Liver (tissue), 9 donors: ENCODE results near the gene MCTP1. TPM values are rescaled to one million over a fixed set of nuclear protein-coding genes. Genes with fewer than 3 reads are reported as not detected.

ENCODE experiments used
- DNase-seq: peaks from one replicate; pipeline ENCODE4 v3.0.0-alpha.2; 2017; ENCODE audit warnings: low spot score
- H3K27ac ChIP-seq, 2 donors: one replicate each; pipeline ENCODE4 v1.7.0; 2013; ENCODE audit warnings: inconsistent platforms in 2 of 2, low read length in 2 of 2, control low read depth in 1 of 2, low read depth in 1 of 2, mild to moderate bottlenecking in 1 of 2
- H3K27me3 ChIP-seq, 4 donors: one replicate each; pipeline versions ENCODE4 v1.6.1 to v1.7.0; 2013; ENCODE audit warnings: low read length in 3 of 4, inconsistent platforms in 1 of 4, mild to moderate bottlenecking in 1 of 4, moderate library complexity in 1 of 4; ENCODE audit not compliant: control insufficient read depth in 4 of 4, insufficient read depth in 4 of 4
- H3K36me3 ChIP-seq, 4 donors: one replicate each; pipeline versions ENCODE4 v1.6.1 to v1.7.0; 2013; ENCODE audit warnings: low read length in 3 of 4, mild to moderate bottlenecking in 3 of 4, low read depth in 1 of 4, moderate library complexity in 1 of 4; ENCODE audit not compliant: control insufficient read depth in 4 of 4, insufficient read depth in 3 of 4
- H3K4me1 ChIP-seq, 4 donors: one replicate each; pipeline versions ENCODE4 v1.6.1 to v1.7.0; 2013; ENCODE audit warnings: low read length in 3 of 4, mild to moderate bottlenecking in 3 of 4, moderate library complexity in 1 of 4; ENCODE audit not compliant: control insufficient read depth in 4 of 4, insufficient read depth in 4 of 4
- H3K4me3 ChIP-seq, 3 donors: one replicate each; pipeline versions ENCODE4 v1.6.1 to v1.7.0; 2013; ENCODE audit warnings: low read length in 3 of 3, control low read depth in 1 of 3, low read depth in 1 of 3, mild to moderate bottlenecking in 1 of 3
- H3K9ac ChIP-seq, 2 donors: one replicate each; pipeline ENCODE4 v1.7.0; 2013; ENCODE audit warnings: low read length in 2 of 2, mild to moderate bottlenecking in 2 of 2, moderate library complexity in 2 of 2, control low read depth in 1 of 2, low read depth in 1 of 2
- H3K9me3 ChIP-seq, 4 donors: one replicate each; pipeline versions ENCODE4 v1.6.1 to v1.7.0; 2013; ENCODE audit warnings: low read length in 3 of 4; ENCODE audit not compliant: control insufficient read depth in 4 of 4
- ATF3 ChIP-seq: IDR thresholded peaks from 2 replicates; pipeline ENCODE4 v1.6.1; 2016; ENCODE audit warnings: antibody characterized with exemption
- CTCF ChIP-seq: fragments of 150-350 bp; IDR thresholded peaks from 2 replicates; pipeline ENCODE4 v1.5.1; 2017; ENCODE audit warnings: improper control_type of control experiment, low read depth, low read length; ENCODE audit not compliant: missing input control
- FOXA1 ChIP-seq: IDR thresholded peaks from 2 replicates; pipeline ENCODE4 v1.6.1; 2016; ENCODE audit warnings: antibody characterized with exemption
- FOXA2 ChIP-seq: IDR thresholded peaks from 2 replicates; pipeline ENCODE4 v1.6.1; 2016; ENCODE audit warnings: antibody characterized with exemption
- GABPA ChIP-seq, 2 donors: IDR thresholded peaks in 1 of 2; conservative IDR thresholded peaks in 1 of 2; 2 replicates each; pipeline ENCODE4 v1.6.1; 2016; ENCODE audit warnings: antibody characterized with exemption in 2 of 2, mild to moderate bottlenecking in 1 of 2, moderate library complexity in 1 of 2
- HNF4A ChIP-seq, 2 donors: conservative IDR thresholded peaks; 2 replicates each; pipeline ENCODE4 v1.6.1; 2016; ENCODE audit warnings: antibody characterized with exemption in 2 of 2, mild to moderate bottlenecking in 2 of 2
- HNF4G ChIP-seq: IDR thresholded peaks from 2 replicates; pipeline ENCODE4 v1.6.1; 2016; ENCODE audit warnings: antibody characterized with exemption
- JUND ChIP-seq, 2 donors: IDR thresholded peaks; 2 replicates each; pipeline ENCODE4 v1.6.1; 2016; ENCODE audit warnings: antibody characterized with exemption in 2 of 2
- NR2F2 ChIP-seq: IDR thresholded peaks from 2 replicates; pipeline ENCODE4 v1.6.1; 2016; ENCODE audit warnings: antibody characterized with exemption
- RAD21 ChIP-seq, 2 donors: IDR thresholded peaks; 2 replicates each; pipeline ENCODE4 v1.6.1; 2016; ENCODE audit warnings: antibody characterized with exemption in 2 of 2, mild to moderate bottlenecking in 2 of 2
- REST ChIP-seq: IDR thresholded peaks from 2 replicates; pipeline ENCODE4 v1.6.1; 2016; ENCODE audit warnings: antibody characterized with exemption, mild to moderate bottlenecking
- TAF1 ChIP-seq: conservative IDR thresholded peaks from 2 replicates; pipeline ENCODE4 v1.6.1; 2016; ENCODE audit warnings: antibody characterized with exemption, mild to moderate bottlenecking
- YY1 ChIP-seq: IDR thresholded peaks from 2 replicates; pipeline ENCODE4 v1.6.1; 2016; ENCODE audit warnings: antibody characterized with exemption, mild to moderate bottlenecking
- WGBS: extraction: QIAGEN DNeasy Blood & Tissue Kit; methylation state at CpG from one replicate; pipeline ENCODE4 v1.1.7; 2013; 5-methylcytosine and 5-hydroxymethylcytosine counted together
- polyA plus RNA-seq, 2 donors: library from polyadenylated mRNA; stranded (reverse) in 1 of 2; unstranded in 1 of 2; fragments of 200-250 nt in 1 of 2; fragments of >200 nt in 1 of 2; fragmentation: Nextera tagmentation in 1 of 2; extraction: Ambion mirVana in 1 of 2; gene quantifications; one replicate each; pipeline versions ENCODE4 v1.2.1 to v1.2.3, GENCODE V29; 2013 to 2015
- total RNA-seq, 2 donors: library from RNA; depleted of rRNA; stranded (reverse); fragments of >200 nt; gene quantifications; one replicate each; pipeline ENCODE4 v1.2.3, GENCODE V29; 2014
- TF ChIP-seq, protein P1 (sequence below): IDR thresholded peaks from 2 replicates; pipeline ENCODE4 v1.6.1; 2016; ENCODE audit warnings: antibody characterized with exemption
- TF ChIP-seq, protein P2 (sequence below): IDR thresholded peaks from 2 replicates; pipeline ENCODE4 v1.6.1; 2016; ENCODE audit warnings: antibody characterized with exemption
- donor health status: healthy.
- donor health status: healthy.
- donor health status: healthy.
- donor health status: healthy.
- donor health status: healthy.

MCTP1 gene
- total and polyA plus RNA-seq, 4 donors, result 0.67 to 7.6 (median 4.3) TPM

DNA sequence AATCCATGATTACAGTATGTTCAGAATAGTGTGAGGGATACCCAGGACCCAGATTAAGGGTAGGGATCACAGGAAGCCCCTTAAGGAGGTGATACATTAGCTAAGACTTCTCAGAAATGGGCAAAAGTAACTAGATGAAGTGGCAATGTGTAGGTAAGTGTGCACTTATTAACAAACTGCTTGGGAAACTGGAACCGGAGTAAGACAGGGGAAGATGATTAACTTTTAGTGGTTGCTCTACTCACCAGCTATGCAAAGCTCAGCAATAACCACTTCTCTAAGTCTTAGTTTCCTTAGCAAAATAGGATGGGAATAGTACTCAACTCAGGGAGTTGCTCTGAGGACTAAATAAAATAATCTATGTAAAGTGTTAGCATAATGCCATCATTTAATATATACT, 182.2 kb downstream of the MCTP1 start:
- WGBS, result 84% methylated on average over 1 of the region's 1 CpG

DNA sequence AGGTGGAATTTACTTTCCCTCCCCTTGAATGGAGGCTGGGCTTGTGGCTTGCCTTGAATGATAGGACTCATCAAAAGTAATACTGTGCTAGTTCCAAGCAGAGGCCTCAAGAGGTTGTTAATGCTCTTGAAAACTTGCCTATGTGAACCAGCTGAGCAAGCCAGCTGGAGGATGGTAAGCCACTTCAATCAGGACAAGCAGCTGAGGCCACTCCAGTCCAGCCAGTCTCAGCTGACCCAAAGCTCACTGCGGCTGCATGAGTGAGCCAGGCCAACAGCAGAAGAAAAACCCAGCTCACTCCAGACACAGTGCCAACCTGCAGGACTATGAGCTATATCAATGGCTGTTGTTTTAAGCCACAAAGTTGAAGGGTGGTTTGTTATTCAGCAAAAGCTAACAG, 182.8 kb downstream of the MCTP1 start:
- no peak overlapping the region for H3K9ac ChIP-seq
- H3K4me1 ChIP-seq, result no peaks in the 10 kb centered on the region
- H3K9me3 ChIP-seq, result no peaks in the 10 kb centered on the region
- no peak overlapping the region for H3K4me3 ChIP-seq
- WGBS, result 85% methylated on average over 1 of the region's 1 CpG
- H3K27me3 ChIP-seq, result peaks cover 0 to 3% (median 0%) of the 10 kb centered on the region in 4 donors
- H3K36me3 ChIP-seq, result no peaks in the 10 kb centered on the region
- no peak for DNase-seq
- TF ChIP-seq ATF3 (no peak), JUND (IDR thresholded peaks at IDR 0.05) (no peak), FOXA1 (no peak)
- H3K27ac ChIP-seq, result no peak overlapping the region

More for the DNA sequence above, 182.2 kb downstream of the MCTP1 start:
- TF ChIP-seq HNF4A (conservative IDR thresholded peaks at IDR 0.05), result no peak
- TF ChIP-seq, protein P1, sequence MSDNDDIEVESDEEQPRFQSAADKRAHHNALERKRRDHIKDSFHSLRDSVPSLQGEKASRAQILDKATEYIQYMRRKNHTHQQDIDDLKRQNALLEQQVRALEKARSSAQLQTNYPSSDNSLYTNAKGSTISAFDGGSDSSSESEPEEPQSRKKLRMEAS, result no peak
- TF ChIP-seq HNF4G, result no peak
- TF ChIP-seq YY1, result no peak
- no peak for TF ChIP-seq RAD21 (IDR thresholded peaks at IDR 0.05)
- TF ChIP-seq FOXA1, result no peak
- no peak for TF ChIP-seq TAF1
- Histone ChIP-seq H3K4me3 (no peak overlapping the region), H3K36me3 (no peaks in the 10 kb centered on the region), H3K4me1 (no peaks in the 10 kb centered on the region), H3K9me3 (no peaks in the 10 kb centered on the region), H3K9ac (no peak overlapping the region), H3K27me3 (peaks cover 0 to 3% (median 0%) of the 10 kb centered on the region in 4 donors), H3K27ac (no peak overlapping the region)
- DNase-seq, result no peak

GRCh38 chr5:95100551-95100950, 184.3 kb downstream of the MCTP1 start:
- Histone ChIP-seq H3K4me3 (no peak overlapping the region), H3K9me3 (no peaks in the 10 kb centered on the region), H3K27ac (no peak overlapping the region), H3K4me1 (no peaks in the 10 kb centered on the region), H3K36me3 (no peaks in the 10 kb centered on the region), H3K9ac (no peak overlapping the region), H3K27me3 (no peaks in the 10 kb centered on the region)
- no peak for DNase-seq
- WGBS, result 90% methylated on average over 1 of the region's 1 CpG
- TF ChIP-seq, protein P2, sequence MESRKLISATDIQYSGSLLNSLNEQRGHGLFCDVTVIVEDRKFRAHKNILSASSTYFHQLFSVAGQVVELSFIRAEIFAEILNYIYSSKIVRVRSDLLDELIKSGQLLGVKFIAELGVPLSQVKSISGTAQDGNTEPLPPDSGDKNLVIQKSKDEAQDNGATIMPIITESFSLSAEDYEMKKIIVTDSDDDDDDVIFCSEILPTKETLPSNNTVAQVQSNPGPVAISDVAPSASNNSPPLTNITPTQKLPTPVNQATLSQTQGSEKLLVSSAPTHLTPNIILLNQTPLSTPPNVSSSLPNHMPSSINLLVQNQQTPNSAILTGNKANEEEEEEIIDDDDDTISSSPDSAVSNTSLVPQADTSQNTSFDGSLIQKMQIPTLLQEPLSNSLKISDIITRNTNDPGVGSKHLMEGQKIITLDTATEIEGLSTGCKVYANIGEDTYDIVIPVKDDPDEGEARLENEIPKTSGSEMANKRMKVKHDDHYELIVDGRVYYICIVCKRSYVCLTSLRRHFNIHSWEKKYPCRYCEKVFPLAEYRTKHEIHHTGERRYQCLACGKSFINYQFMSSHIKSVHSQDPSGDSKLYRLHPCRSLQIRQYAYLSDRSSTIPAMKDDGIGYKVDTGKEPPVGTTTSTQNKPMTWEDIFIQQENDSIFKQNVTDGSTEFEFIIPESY, result no peak
- TF ChIP-seq GABPA (IDR thresholded peaks at IDR 0.05 in 1 of 2, conservative IDR thresholded peaks at IDR 0.05 in 1 of 2) (no peak), FOXA1 (no peak), NR2F2 (no peak), RAD21 (IDR thresholded peaks at IDR 0.05) (no peak), REST (no peak), HNF4A (conservative IDR thresholded peaks at IDR 0.05) (no peak), FOXA2 (no peak), CTCF (no peak)
- TF ChIP-seq, protein P1, result no peak
